Measurements from ENCODE around the gene SPTAN1.
"Not testable (repeated sequence)": the region's sequence is repeated elsewhere in the genome, so short reads cannot be mapped to it uniquely, and the experiment has no call there.

The SPTAN1 gene

GRCh38 chr9:128553728-128554127 lies 1.3 kb downstream of the SPTAN1 start:
- no peak for DNase-seq

GRCh38 chr9:128554155-128554862 lies 1.9 kb downstream of the SPTAN1 start:
- DNase-seq = no peak

- DNase-seq = no peak
These were observed 2.9 kb downstream of the SPTAN1 start for GRCh38 chr9:128555180-128555721.

- DNase-seq = no peak
These were observed 3.9 kb downstream of the SPTAN1 start for GRCh38 chr9:128556276-128556675.

- no peak for DNase-seq
These were observed 4.7 kb downstream of the SPTAN1 start for GRCh38 chr9:128556926-128557634.

GRCh38 chr9:128558431-128559310 lies 6.3 kb downstream of the SPTAN1 start:
- DNase-seq = no peak

- no peak for DNase-seq
These were observed 13.2 kb downstream of the SPTAN1 start for GRCh38 chr9:128565578-128565977.

- peak; percentile 17 for DNase-seq
These were observed 16.2 kb downstream of the SPTAN1 start for GRCh38 chr9:128568470-128569078.

- no peak for DNase-seq
These were observed 23.1 kb downstream of the SPTAN1 start for GRCh38 chr9:128575469-128575868.

- DNase-seq = no peak
These were observed 23.5 kb downstream of the SPTAN1 start for GRCh38 chr9:128575916-128576315.

GRCh38 chr9:128577206-128577605 lies 24.8 kb downstream of the SPTAN1 start:
- no peak for DNase-seq

GRCh38 chr9:128579194-128579593 lies 26.8 kb downstream of the SPTAN1 start:
- no peak for DNase-seq

- DNase-seq = no peak
These were observed 28.3 kb downstream of the SPTAN1 start for GRCh38 chr9:128580731-128581130.

GRCh38 chr9:128585155-128585554 lies 32.8 kb downstream of the SPTAN1 start:
- DNase-seq = not testable (repeated sequence)

GRCh38 chr9:128586934-128587333 lies 34.5 kb downstream of the SPTAN1 start:
- DNase-seq = not testable (repeated sequence)

- DNase-seq = no peak
These were observed 35.1 kb downstream of the SPTAN1 start for GRCh38 chr9:128587453-128587852.

- DNase-seq = no peak
These were observed 36.3 kb downstream of the SPTAN1 start for GRCh38 chr9:128588581-128589233.

GRCh38 chr9:128593039-128593438 lies 40.7 kb downstream of the SPTAN1 start:
- no peak for DNase-seq

GRCh38 chr9:128593856-128594255 lies 41.5 kb downstream of the SPTAN1 start:
- DNase-seq = no peak

GRCh38 chr9:128595471-128595870 lies 43.1 kb downstream of the SPTAN1 start:
- no peak for DNase-seq

- DNase-seq = no peak
These were observed 47.7 kb downstream of the SPTAN1 start for GRCh38 chr9:128600099-128600498.

GRCh38 chr9:128603697-128604096 lies 51.3 kb downstream of the SPTAN1 start:
- no peak for DNase-seq
